A673 (cell line): ENCODE measurements around the gene C1QTNF4. TPM values are rescaled to one million over a fixed set of nuclear protein-coding genes. Genes with fewer than 3 reads are reported as not detected.

Experiments used
- BruUV-seq: library from RNA; stranded (reverse); fragments of 400-500 nt; replicated peaks from 2 replicates; lab custom pipeline; 2021; lab: Mats Ljungman, UMichigan
- CTCF ChIA-PET: fragments of 300-600 bp; sonication (Branson Sonifier 250); formaldehyde crosslinking; loops from one replicate; lab custom pipeline; 2022; ENCODE audit warnings: antibody characterized with exemption; lab: Charles Lee
- POLR2A ChIA-PET: fragments of 300-600 bp; sonication (Branson Sonifier 250); formaldehyde crosslinking; loops from one replicate; lab custom pipeline; 2022; ENCODE audit warnings: antibody characterized with exemption; ENCODE audit not compliant: low non-redundant PET; lab: Charles Lee
- DNase-seq: peaks from one replicate; pipeline ENCODE4 v3.0.0-alpha.2; 2015; ENCODE audit warnings: low spot score
- H3K27ac ChIP-seq: fragments of 200-600 bp; sonication (generic); 2 replicates; pipeline ENCODE4 v1.5.1; 2016; ENCODE audit warnings: mixed run types, low read depth, mild to moderate bottlenecking, mixed read lengths, antibody characterized with exemption, low read length; ENCODE audit not compliant: poor library complexity, severe bottlenecking
- H3K27me3 ChIP-seq: fragments of 200-600 bp; sonication (generic); replicated peaks from 2 replicates; pipeline ENCODE4 v1.6.1; 2017; ENCODE audit warnings: mixed run types, low read depth, mild to moderate bottlenecking, mixed read lengths, antibody characterized with exemption, low read length; ENCODE audit not compliant: insufficient read depth, poor library complexity
- H3K36me3 ChIP-seq: fragments of 200-600 bp; sonication (generic); 2 replicates; pipeline ENCODE4 v1.6.1; 2016; ENCODE audit warnings: mixed run types, mild to moderate bottlenecking, mixed read lengths, antibody characterized with exemption, low read length; ENCODE audit not compliant: insufficient read depth, poor library complexity, severe bottlenecking
- H3K4me1 ChIP-seq: fragments of 200-600 bp; sonication (generic); 2 replicates; pipeline ENCODE4 v1.6.1; 2017; ENCODE audit warnings: mixed run types, mild to moderate bottlenecking, mixed read lengths, antibody characterized with exemption, low read length; ENCODE audit not compliant: insufficient read depth, poor library complexity, severe bottlenecking
- H3K4me3 ChIP-seq: fragments of 200-600 bp; sonication (generic); 2 replicates; pipeline ENCODE4 v1.5.1; 2016; ENCODE audit warnings: low read depth, mixed run types, mild to moderate bottlenecking, mixed read lengths, low read length; ENCODE audit not compliant: poor library complexity, severe bottlenecking
- H3K9me3 ChIP-seq: fragments of 200-600 bp; sonication (generic); 2 replicates; pipeline ENCODE4 v1.6.1; 2016; ENCODE audit warnings: mixed run types, low read depth, mild to moderate bottlenecking, mixed read lengths, antibody characterized with exemption, low read length; ENCODE audit not compliant: poor library complexity, severe bottlenecking
- EZH2 ChIP-seq: fragments of 200-600 bp; sonication (generic); IDR thresholded peaks from 2 replicates; pipeline ENCODE4 v1.6.1; 2017; ENCODE audit warnings: borderline replicate concordance, low read depth, mild to moderate bottlenecking, mixed read lengths, antibody characterized with exemption, low read length; ENCODE audit not compliant: poor library complexity, severe bottlenecking
- intact Hi-C: fragments of 100-400 bp; cut with micrococcal nuclease; formaldehyde crosslinking; loops from one replicate; pipeline ENCODE4 v1.10.0; 2022; ENCODE audit not compliant: unreplicated experiment
- total RNA-seq: library from RNA; stranded (reverse); gene quantifications from 2 replicates; pipeline ENCODE4 v1.2.3, GENCODE V29; 2021
- TF ChIP-seq, protein P1 (sequence below): fragments of 300-800, 200-600 bp; sonication (generic); conservative IDR thresholded peaks from 2 replicates; pipeline ENCODE4 v1.5.1; 2017; ENCODE audit warnings: low read depth, mild to moderate bottlenecking, antibody characterized with exemption, low read length, moderate library complexity, mixed read lengths

The C1QTNF4 gene
- total RNA-seq, 1 experiment from 2014 or later: 0.41 TPM

DNA sequence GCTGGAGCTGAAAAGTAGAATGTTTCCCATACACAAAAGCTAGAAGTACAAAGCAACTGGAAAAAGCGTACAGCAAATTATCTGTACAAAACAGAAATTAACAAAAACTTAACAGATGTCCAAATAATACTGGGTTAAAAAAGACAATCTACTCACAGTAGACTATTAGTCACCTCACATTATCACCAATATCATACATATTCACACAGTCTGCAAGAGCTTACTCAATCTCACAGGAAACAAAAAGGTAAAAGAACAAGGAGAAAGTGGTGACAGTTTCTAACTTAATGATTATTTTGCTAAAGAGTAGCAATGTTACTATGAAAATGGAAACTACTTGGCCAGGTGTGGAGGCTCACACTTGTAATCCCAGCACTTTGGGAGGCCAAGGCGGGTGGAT is 53.1 kb downstream of the C1QTNF4 start:
- H3K9me3 ChIP-seq: no peaks in the 10 kb centered on the region
- intact Hi-C loops: no loop called here
- H3K4me3 ChIP-seq: no peak overlapping the region
- POLR2A ChIA-PET: no interaction called here
- CTCF ChIA-PET: no interaction called here
- H3K36me3 ChIP-seq: no peaks in the 10 kb centered on the region
- TF ChIP-seq EZH2: no peak
- TF ChIP-seq, protein P1, sequence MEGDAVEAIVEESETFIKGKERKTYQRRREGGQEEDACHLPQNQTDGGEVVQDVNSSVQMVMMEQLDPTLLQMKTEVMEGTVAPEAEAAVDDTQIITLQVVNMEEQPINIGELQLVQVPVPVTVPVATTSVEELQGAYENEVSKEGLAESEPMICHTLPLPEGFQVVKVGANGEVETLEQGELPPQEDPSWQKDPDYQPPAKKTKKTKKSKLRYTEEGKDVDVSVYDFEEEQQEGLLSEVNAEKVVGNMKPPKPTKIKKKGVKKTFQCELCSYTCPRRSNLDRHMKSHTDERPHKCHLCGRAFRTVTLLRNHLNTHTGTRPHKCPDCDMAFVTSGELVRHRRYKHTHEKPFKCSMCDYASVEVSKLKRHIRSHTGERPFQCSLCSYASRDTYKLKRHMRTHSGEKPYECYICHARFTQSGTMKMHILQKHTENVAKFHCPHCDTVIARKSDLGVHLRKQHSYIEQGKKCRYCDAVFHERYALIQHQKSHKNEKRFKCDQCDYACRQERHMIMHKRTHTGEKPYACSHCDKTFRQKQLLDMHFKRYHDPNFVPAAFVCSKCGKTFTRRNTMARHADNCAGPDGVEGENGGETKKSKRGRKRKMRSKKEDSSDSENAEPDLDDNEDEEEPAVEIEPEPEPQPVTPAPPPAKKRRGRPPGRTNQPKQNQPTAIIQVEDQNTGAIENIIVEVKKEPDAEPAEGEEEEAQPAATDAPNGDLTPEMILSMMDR: no peak
- DNase-seq: no peak
- peak overlapping the region; percentile 0 for H3K27ac ChIP-seq
- H3K27me3 ChIP-seq: no peaks in the 10 kb centered on the region
- no TSS peak for BruUV-seq
- H3K4me1 ChIP-seq: peaks cover 52% of the 10 kb centered on the region

DNA sequence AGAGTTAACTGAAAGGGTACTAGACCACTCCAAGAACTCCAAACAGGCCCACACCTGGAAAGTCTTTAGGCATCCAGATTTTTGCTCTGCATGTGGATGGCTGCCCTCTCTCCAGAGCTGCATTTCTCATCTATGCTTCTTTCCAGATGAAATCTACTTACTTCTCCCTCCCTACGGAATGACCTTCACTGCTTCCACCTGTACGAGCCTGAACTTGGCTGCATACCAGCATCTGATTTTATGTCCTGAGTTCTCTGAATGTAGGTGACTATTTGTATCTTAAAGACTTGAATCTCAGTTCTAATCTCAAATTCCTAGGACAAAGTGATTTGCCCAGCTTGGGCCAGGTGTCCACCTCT is 54.6 kb downstream of the C1QTNF4 start:
- H3K36me3 ChIP-seq: no peaks in the 10 kb centered on the region
- peak overlapping the region; percentile 0 for H3K27ac ChIP-seq
- POLR2A ChIA-PET: interaction anchor here (0.5 kb wide), 1 partner anchor 1877 kb away, joined by 4 read pairs; no protein-coding TSS in a partner anchor
- CTCF ChIA-PET: interaction anchor here (0.8 kb wide), 1 partner anchor 12 kb away, joined by 4 read pairs; no protein-coding TSS in a partner anchor
- H3K4me3 ChIP-seq: no peak overlapping the region
- intact Hi-C loops: no loop called here
- H3K27me3 ChIP-seq: no peaks in the 10 kb centered on the region
- no peak for TF ChIP-seq EZH2
- TF ChIP-seq, protein P1: 0 out of 2 replicates have a peak, but pooled peaks have one; percentile 18
- no TSS peak for BruUV-seq
- peaks cover 58% of the 10 kb centered on the region for H3K4me1 ChIP-seq
- no peaks in the 10 kb centered on the region for H3K9me3 ChIP-seq
- no peak for DNase-seq

Other genes with a start within 250 kb of the C1QTNF4 start
- gene MYBPC3, start 241.7 kb downstream of the C1QTNF4 start, total RNA-seq: not detected in 2 replicates
- not detected in 2 replicates for gene SPI1, start 215.9 kb downstream of the C1QTNF4 start, total RNA-seq
- gene SLC39A13, start 185.8 kb downstream of the C1QTNF4 start, total RNA-seq: 53.3 and 64.2 TPM in 2 replicates
- gene PSMC3, start 168.0 kb downstream of the C1QTNF4 start, total RNA-seq: 665 and 701 TPM in 2 replicates
- gene RAPSN, start 145.3 kb downstream of the C1QTNF4 start, total RNA-seq: 1.0 TPM in 2 replicates
- gene CELF1, start 41.3 kb downstream of the C1QTNF4 start, total RNA-seq: 246 and 257 TPM in 2 replicates
- gene PTPMT1, start 28.8 kb downstream of the C1QTNF4 start, total RNA-seq: 68.1 and 74.3 TPM in 2 replicates
- gene KBTBD4, start 15.4 kb downstream of the C1QTNF4 start, total RNA-seq: 42.8 and 44.0 TPM in 2 replicates
- 412 and 444 TPM in 2 replicates for gene NDUFS3, start 15.3 kb downstream of the C1QTNF4 start, total RNA-seq
- 0.28 and 0.62 TPM in 2 replicates for gene FAM180B, start 7.7 kb downstream of the C1QTNF4 start, total RNA-seq
- 367 and 382 TPM in 2 replicates for gene MTCH2, start 48.1 kb upstream of the C1QTNF4 start, total RNA-seq
- gene AGBL2, start 121.0 kb upstream of the C1QTNF4 start, total RNA-seq: 6.5 and 8.2 TPM in 2 replicates
- 297 and 309 TPM in 2 replicates for gene FNBP4, start 172.9 kb upstream of the C1QTNF4 start, total RNA-seq